GM21528 (cell line): ENCODE measurements around the gene ZCCHC10.
A peak's percentile ranks its signal among the peaks of the same experiment; 100 is the strongest.

Source experiments
- ATAC-seq: cut with Tn5 transposase; IDR thresholded peaks from one replicate; pipeline ENCODE4 v1.9.1; 2021; ENCODE audit warnings: mild to moderate bottlenecking, moderate library complexity; ENCODE audit not compliant: unreplicated experiment, low FRiP score

ZCCHC10 gene

GRCh38 chr5:133025804-133026663, at the start of gene ZCCHC10:
ZCCHC10 (minus strand) TSS chr5:133026549; CDS start chr5:133026537, 12 bp downstream.
- peak; percentile 95 for ATAC-seq

- ATAC-seq = no peak
Observed at GRCh38 chr5:133075572-133076536, 49.5 kb upstream of the ZCCHC10 start.

- ATAC-seq = no peak
Observed at GRCh38 chr5:133072021-133072420, 45.7 kb upstream of the ZCCHC10 start.

- ATAC-seq = no peak
Observed at GRCh38 chr5:133066045-133066444, 39.7 kb upstream of the ZCCHC10 start.

- ATAC-seq = no peak
Observed at GRCh38 chr5:133065471-133065870, 39.1 kb upstream of the ZCCHC10 start.

GRCh38 chr5:133063965-133064364, 37.6 kb upstream of the ZCCHC10 start:
- no peak for ATAC-seq

GRCh38 chr5:133062276-133062675, 35.9 kb upstream of the ZCCHC10 start:
- ATAC-seq = no peak

GRCh38 chr5:133059621-133060020, 33.3 kb upstream of the ZCCHC10 start:
- no peak for ATAC-seq

GRCh38 chr5:133056891-133057290, 30.5 kb upstream of the ZCCHC10 start:
- no peak for ATAC-seq

GRCh38 chr5:133054697-133055471, 28.5 kb upstream of the ZCCHC10 start:
- no peak for ATAC-seq

- no peak for ATAC-seq
Observed at GRCh38 chr5:133053448-133053847, 27.1 kb upstream of the ZCCHC10 start.

GRCh38 chr5:133052317-133053175, 26.2 kb upstream of the ZCCHC10 start:
- peak; percentile 33 for ATAC-seq

- ATAC-seq = peak; percentile 90
Observed at GRCh38 chr5:133051542-133052316, 25.4 kb upstream of the ZCCHC10 start, which contains the start of gene HSPA4. HSPA4 (plus strand) TSS chr5:133052013; CDS start chr5:133052251, 238 bp downstream.

GRCh38 chr5:133051061-133051541, 24.8 kb upstream of the ZCCHC10 start:
- ATAC-seq = no peak

GRCh38 chr5:133050521-133050920, 24.2 kb upstream of the ZCCHC10 start:
- no peak for ATAC-seq

- no peak for ATAC-seq
Observed at GRCh38 chr5:133049726-133050048, 23.3 kb upstream of the ZCCHC10 start.

- no peak for ATAC-seq
Observed at GRCh38 chr5:133048993-133049725, 22.8 kb upstream of the ZCCHC10 start.

GRCh38 chr5:133047404-133047803, 21.1 kb upstream of the ZCCHC10 start:
- no peak for ATAC-seq
